WERI-Rb-1 (cell line): Measurements from ENCODE around the gene CCDC54.

Experiments
- DNase-seq: peaks from one replicate; pipeline ENCODE4 v3.0.0-alpha.2; 2020
- H3K27ac ChIP-seq: fragments of 250-450 bp; sonication (Bioruptor Pico); 2 replicates; pipeline ENCODE4 v1.5.1; 2020; ENCODE audit warnings: mild to moderate bottlenecking, moderate library complexity
- H3K27me3 ChIP-seq: fragments of 250-450 bp; sonication (Bioruptor Pico); 2 replicates; pipeline ENCODE4 v1.5.1; 2021; ENCODE audit warnings: mild to moderate bottlenecking, low read depth, moderate library complexity; ENCODE audit not compliant: insufficient read depth, severe bottlenecking
- H3K36me3 ChIP-seq: fragments of 250-450 bp; sonication (Bioruptor Pico); 2 replicates; pipeline ENCODE4 v1.5.1; 2020; ENCODE audit warnings: mild to moderate bottlenecking, moderate library complexity
- H3K4me3 ChIP-seq: 2 replicates; pipeline ENCODE4 v1.5.1; 2011; ENCODE audit warnings: low read depth, mild to moderate bottlenecking, control low read depth, low read length
- H3K9me3 ChIP-seq: fragments of 250-450 bp; sonication (Bioruptor Pico); 2 replicates; pipeline ENCODE4 v1.5.1; 2021; ENCODE audit warnings: mild to moderate bottlenecking, moderate library complexity; ENCODE audit not compliant: severe bottlenecking
- CTCF ChIP-seq: IDR thresholded peaks from 2 replicates; pipeline ENCODE4 v1.5.1; 2011; ENCODE audit warnings: low read depth, mild to moderate bottlenecking, control low read depth, inconsistent platforms, low read length

The CCDC54 gene

GRCh38 chr3:107408513-107408912 lies 31.3 kb downstream of the CCDC54 start:
- no peak for DNase-seq
- TF ChIP-seq CTCF, result no peak
- Histone ChIP-seq H3K36me3 (no peaks in the 10 kb centered on the region), H3K27ac (no peak overlapping the region), H3K27me3 (no peaks in the 10 kb centered on the region), H3K9me3 (peaks cover 4% of the 10 kb centered on the region), H3K4me3 (no peak overlapping the region)

- TF ChIP-seq CTCF, result no peak
Measured at GRCh38 chr3:107409365-107409764, 32.1 kb downstream of the CCDC54 start.

GRCh38 chr3:107410606-107411005 lies 33.4 kb downstream of the CCDC54 start:
- H3K36me3 ChIP-seq, result no peaks in the 10 kb centered on the region
- no peak for DNase-seq
- peaks cover 4% of the 10 kb centered on the region for H3K9me3 ChIP-seq
- no peak overlapping the region for H3K27ac ChIP-seq
- H3K4me3 ChIP-seq, result no peak overlapping the region
- no peak for TF ChIP-seq CTCF
- H3K27me3 ChIP-seq, result no peaks in the 10 kb centered on the region

More at GRCh38 chr3:107409365-107409764, 32.1 kb downstream of the CCDC54 start:
- H3K4me3 ChIP-seq, result no peak overlapping the region
- H3K36me3 ChIP-seq, result no peaks in the 10 kb centered on the region
- no peak for DNase-seq
- H3K27ac ChIP-seq, result no peak overlapping the region
- peaks cover 4% of the 10 kb centered on the region for H3K9me3 ChIP-seq
- H3K27me3 ChIP-seq, result no peaks in the 10 kb centered on the region

- Histone ChIP-seq H3K9me3 (peaks cover 4% of the 10 kb centered on the region), H3K27me3 (no peaks in the 10 kb centered on the region), H3K4me3 (no peak overlapping the region), H3K27ac (no peak overlapping the region), H3K36me3 (no peaks in the 10 kb centered on the region)
- DNase-seq, result no peak
- TF ChIP-seq CTCF, result no peak
Measured at GRCh38 chr3:107411056-107411455, 33.8 kb downstream of the CCDC54 start.

- DNase-seq, result no peak
- no peak for TF ChIP-seq CTCF
- Histone ChIP-seq H3K27me3 (no peaks in the 10 kb centered on the region), H3K27ac (no peak overlapping the region), H3K9me3 (peaks cover 4% of the 10 kb centered on the region), H3K4me3 (no peak overlapping the region), H3K36me3 (no peaks in the 10 kb centered on the region)
Measured at GRCh38 chr3:107411779-107412178, 34.5 kb downstream of the CCDC54 start.

GRCh38 chr3:107412376-107412775 lies 35.1 kb downstream of the CCDC54 start:
- no peak for TF ChIP-seq CTCF
- no peaks in the 10 kb centered on the region for H3K36me3 ChIP-seq
- DNase-seq, result no peak
- peaks cover 4% of the 10 kb centered on the region for H3K9me3 ChIP-seq
- no peaks in the 10 kb centered on the region for H3K27me3 ChIP-seq
- H3K27ac ChIP-seq, result no peak overlapping the region
- H3K4me3 ChIP-seq, result no peak overlapping the region
